GM12872 (cell line): ENCODE measurements around the gene NFIA.

Experiments used
- CTCF ChIP-seq: IDR thresholded peaks from 3 replicates; pipeline ENCODE4 v1.5.1; 2011; ENCODE audit warnings: low read depth, mild to moderate bottlenecking, low read length, moderate library complexity; ENCODE audit not compliant: insufficient read depth

NFIA gene

DNA sequence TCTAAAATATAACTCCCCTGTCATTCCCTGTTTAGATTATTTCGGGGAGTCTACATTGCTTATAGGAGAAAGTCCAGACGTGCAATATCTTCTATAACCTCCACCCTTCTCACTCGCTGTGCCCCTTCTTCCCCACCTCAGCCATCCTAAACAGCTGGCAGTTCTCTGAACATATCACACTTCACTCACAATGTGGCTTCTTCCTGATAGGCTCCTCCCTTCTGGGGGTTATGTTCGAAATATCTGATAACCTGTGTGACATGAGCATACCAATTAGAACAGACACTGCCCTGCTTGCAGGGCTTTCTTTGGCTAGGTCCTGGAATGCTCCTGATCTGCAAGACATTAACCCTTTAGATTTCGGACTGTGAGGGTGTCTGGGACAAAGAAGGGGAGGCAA lies 274.6 kb downstream of the NFIA start:
- TF ChIP-seq CTCF = no peak

DNA sequence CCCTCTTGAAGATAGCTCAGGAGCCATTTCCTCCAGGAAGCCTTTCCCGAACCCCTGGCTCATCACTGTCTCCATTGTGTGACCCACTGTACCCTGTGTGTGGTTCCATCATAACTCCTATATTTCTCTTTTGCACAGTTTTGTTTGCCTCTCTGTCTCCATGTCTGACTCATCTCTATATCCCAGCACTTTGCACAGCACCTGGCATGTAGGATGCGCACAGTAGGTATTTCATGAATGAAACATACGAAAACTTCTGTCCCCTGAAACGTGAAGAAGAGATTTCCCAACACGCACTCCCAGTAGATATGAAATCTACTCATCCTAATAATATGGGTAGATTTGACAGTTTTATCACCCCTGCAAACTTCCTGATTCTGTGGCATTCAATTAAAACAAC lies 275.2 kb downstream of the NFIA start:
- TF ChIP-seq CTCF = no peak

GRCh38 chr1:61358770-61359455 lies 276.6 kb downstream of the NFIA start:
- TF ChIP-seq CTCF = no peak

- no peak for TF ChIP-seq CTCF
Measured at GRCh38 chr1:61361931-61362330, 279.6 kb downstream of the NFIA start.

DNA sequence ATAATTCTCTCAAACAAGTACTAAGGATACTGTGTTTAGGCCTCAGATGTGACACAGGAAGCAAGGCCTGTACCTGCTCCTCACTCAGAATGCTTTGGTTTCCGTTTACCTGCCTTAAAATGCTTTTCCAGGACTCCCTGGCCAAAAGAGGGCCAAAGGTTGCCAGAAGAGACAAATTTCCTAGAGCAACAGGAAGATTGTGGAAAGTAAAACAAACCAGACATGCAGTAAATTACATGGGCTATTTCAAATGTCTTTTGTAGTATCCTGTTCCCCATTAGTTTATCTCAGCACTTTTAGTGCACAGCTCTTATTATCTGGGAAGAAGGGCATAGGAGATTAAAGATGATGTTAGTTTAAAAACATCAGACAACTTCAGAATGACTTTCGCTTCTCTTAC lies 280.0 kb downstream of the NFIA start:
- no peak for TF ChIP-seq CTCF

DNA sequence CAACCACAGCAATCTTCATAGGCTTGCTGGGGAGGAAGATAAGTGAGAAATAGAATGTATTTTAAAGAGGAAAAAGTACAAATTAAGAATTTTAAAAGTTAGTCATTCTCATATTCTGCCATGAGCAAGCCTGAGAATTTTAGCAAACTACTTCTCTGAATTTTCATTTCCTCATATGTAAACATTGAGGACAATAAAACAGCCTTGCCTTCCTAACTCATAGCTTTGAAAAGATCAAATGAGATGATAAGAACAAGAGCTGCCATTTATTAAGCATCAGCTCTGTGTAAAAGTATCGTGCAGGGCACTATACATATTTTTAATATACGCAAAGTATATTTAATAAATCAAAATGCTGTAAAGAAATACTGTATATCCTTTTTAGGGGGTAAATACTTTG lies 286.0 kb downstream of the NFIA start:
- TF ChIP-seq CTCF = no peak

DNA sequence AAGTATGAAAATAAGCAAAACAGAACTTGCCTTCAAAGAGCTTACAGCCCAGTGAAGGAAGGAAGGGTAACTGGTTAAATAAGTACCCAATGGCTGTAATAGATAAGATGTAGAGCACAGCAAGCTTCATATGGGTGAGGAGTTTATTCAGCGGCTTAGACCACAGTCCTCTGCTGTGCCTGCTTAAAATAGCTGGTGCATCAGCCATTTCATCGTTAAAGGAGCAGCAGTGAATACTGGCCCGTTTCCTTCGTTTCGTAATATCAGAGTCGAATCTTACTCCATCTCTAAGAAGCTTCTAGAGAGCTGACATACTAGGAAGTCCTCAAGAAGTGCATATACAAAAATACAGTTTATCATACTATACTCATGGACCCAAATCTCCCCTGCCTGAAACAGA lies 286.5 kb downstream of the NFIA start:
- no peak for TF ChIP-seq CTCF
